CD4-positive, CD25-positive, alpha-beta regulatory T cell (primary cell): Measurements from ENCODE around the gene GRK4. TPM values are rescaled to one million over a fixed set of nuclear protein-coding genes. Genes with fewer than 3 reads are reported as not detected.

Experiments used
- ATAC-seq, 2 donors: fragments of 150-1000 bp; cut with Tn5 transposase; one replicate each; pipeline ENCODE4 v1.10.0; 2021; ENCODE audit warnings: low read depth in 2 of 2, moderate number of reproducible peaks in 2 of 2, moderate library complexity in 1 of 2
- DNase-seq, 3 donors: peaks; one replicate each; pipeline versions ENCODE4 v3.0.0 to v3.0.0-alpha.2; 2012 to 2022; ENCODE audit warnings: mixed read lengths in 1 of 3
- H3K27ac ChIP-seq: one replicate; pipeline ENCODE4 v1.7.0; 2013; ENCODE audit warnings: mild to moderate bottlenecking, low read length; ENCODE audit not compliant: insufficient read depth, poor library complexity, severe bottlenecking
- H3K27me3 ChIP-seq: one replicate; pipeline ENCODE4 v1.7.0; 2013; ENCODE audit warnings: low read length; ENCODE audit not compliant: control insufficient read depth, insufficient read depth
- H3K36me3 ChIP-seq: one replicate; pipeline ENCODE4 v1.7.0; 2013; ENCODE audit warnings: mild to moderate bottlenecking, low read length, moderate library complexity; ENCODE audit not compliant: control insufficient read depth, insufficient read depth
- H3K4me1 ChIP-seq: 2 replicates; pipeline ENCODE4 v1.7.0; 2013; ENCODE audit warnings: mild to moderate bottlenecking, low read length; ENCODE audit not compliant: insufficient read depth, control insufficient read depth, poor library complexity, severe bottlenecking
- H3K4me3 ChIP-seq: one replicate; pipeline ENCODE4 v1.7.0; 2013; ENCODE audit warnings: low read depth, mild to moderate bottlenecking, low read length, moderate library complexity
- H3K9me3 ChIP-seq, 2 experiments: 1 replicate in 1 of 2; 2 replicates in 1 of 2; pipeline ENCODE4 v1.7.0; 2013; ENCODE audit warnings: low read length in 2 of 2, mild to moderate bottlenecking in 1 of 2, moderate library complexity in 1 of 2; ENCODE audit not compliant: control insufficient read depth in 2 of 2
- H3K27ac Mint-ChIP-seq, 3 donors: one replicate each; pipeline ENCODE4 v1.8.0; 2020 to 2022; ENCODE audit warnings: mild to moderate bottlenecking in 3 of 3, mixed read lengths in 3 of 3, moderate library complexity in 2 of 3
- H3K27me3 Mint-ChIP-seq: one replicate; pipeline ENCODE4 v1.8.0; 2022; ENCODE audit warnings: mild to moderate bottlenecking, mixed read lengths
- H3K36me3 Mint-ChIP-seq: one replicate; pipeline ENCODE4 v1.8.0; 2020; ENCODE audit warnings: mixed read lengths
- H3K4me1 Mint-ChIP-seq, 4 donors: one replicate each; pipeline ENCODE4 v1.8.0; 2020 to 2022; ENCODE audit warnings: mixed read lengths in 4 of 4, mild to moderate bottlenecking in 1 of 4
- H3K4me3 Mint-ChIP-seq, 4 donors: one replicate each; pipeline ENCODE4 v1.8.0; 2020 to 2022; ENCODE audit warnings: mild to moderate bottlenecking in 4 of 4, mixed read lengths in 4 of 4, moderate library complexity in 3 of 4
- H3K9me3 Mint-ChIP-seq, 7 donors: one replicate each; pipeline ENCODE4 v1.8.0; 2020 to 2022; ENCODE audit warnings: mixed read lengths in 7 of 7, mild to moderate bottlenecking in 3 of 7, moderate library complexity in 2 of 7
- polyA plus RNA-seq, 4 donors: library from polyadenylated mRNA; unstranded; fragments of 300-500 nt; fragmentation: Illumina TruSeq; gene quantifications; one replicate each; pipeline ENCODE4 v1.2.3, GENCODE V29; 2021
- total RNA-seq: library from RNA; stranded (reverse); gene quantifications from one replicate; pipeline ENCODE4 v1.2.3, GENCODE V29; 2022

GRK4 gene
- total and polyA plus RNA-seq, 5 donors from 2014 or later, result 0.64 to 2.8 (median 1.2) TPM

- H3K36me3 ChIP-seq, result no peaks in the 10 kb centered on the region
- H3K27me3 Mint-ChIP-seq, result peaks cover 31% of the 10 kb centered on the region
- H3K4me1 Mint-ChIP-seq, result peaks cover 0 to 8% (median 2%) of the 10 kb centered on the region in 4 donors
- no peaks in the 10 kb centered on the region for H3K36me3 Mint-ChIP-seq
- peaks cover 2% of the 10 kb centered on the region for H3K27me3 ChIP-seq
- H3K27ac ChIP-seq, result no peak overlapping the region
- ATAC-seq (no peak), DNase-seq (no peak)
- peaks cover 0 to 9% (median 1%) of the 10 kb centered on the region in 7 donors for H3K9me3 Mint-ChIP-seq
- H3K4me1 ChIP-seq, result no peaks in the 10 kb centered on the region
- H3K4me3 Mint-ChIP-seq, result no peak overlapping the region
- H3K9me3 ChIP-seq, result peaks cover 4 to 8% of the 10 kb centered on the region in 2 experiments
- H3K27ac Mint-ChIP-seq, result no peak overlapping the region
- no peak overlapping the region for H3K4me3 ChIP-seq
Observed at GRCh38 chr4:3019145-3019846, 55.9 kb downstream of the GRK4 start.

GRCh38 chr4:3021127-3021526 lies 57.8 kb downstream of the GRK4 start:
- Histone ChIP-seq H3K27me3 (peaks cover 2% of the 10 kb centered on the region), H3K4me1 (no peaks in the 10 kb centered on the region), H3K9me3 (peaks cover 4 to 8% of the 10 kb centered on the region in 2 experiments), H3K27ac (no peak overlapping the region), H3K4me3 (no peak overlapping the region), H3K36me3 (no peaks in the 10 kb centered on the region)
- ATAC-seq (peak in 1 of 2 donors; percentile 31), DNase-seq (peak in 1 of 3 donors; percentile 56)
- Mint-ChIP-seq H3K36me3 (no peaks in the 10 kb centered on the region), H3K4me1 (peaks cover 0 to 6% (median 0%) of the 10 kb centered on the region in 4 donors), H3K27me3 (peaks cover 26% of the 10 kb centered on the region), H3K9me3 (peaks cover 0 to 9% (median 1%) of the 10 kb centered on the region in 7 donors), H3K4me3 (no peak overlapping the region), H3K27ac (no peak overlapping the region)

- Mint-ChIP-seq H3K4me1 (peaks cover 0 to 6% (median 0%) of the 10 kb centered on the region in 4 donors), H3K4me3 (no peak overlapping the region), H3K36me3 (no peaks in the 10 kb centered on the region), H3K9me3 (peaks cover 0 to 9% (median 1%) of the 10 kb centered on the region in 7 donors), H3K27ac (no peak overlapping the region), H3K27me3 (peaks cover 26% of the 10 kb centered on the region)
- ATAC-seq (no peak), DNase-seq (no peak)
- Histone ChIP-seq H3K36me3 (no peaks in the 10 kb centered on the region), H3K27me3 (peaks cover 2% of the 10 kb centered on the region), H3K27ac (no peak overlapping the region), H3K4me3 (no peak overlapping the region), H3K4me1 (no peaks in the 10 kb centered on the region), H3K9me3 (peaks cover 4 to 8% of the 10 kb centered on the region in 2 experiments)
Observed at GRCh38 chr4:3021627-3022026, 58.3 kb downstream of the GRK4 start.

GRCh38 chr4:3022112-3022511 lies 58.7 kb downstream of the GRK4 start:
- Mint-ChIP-seq H3K9me3 (peaks cover 0 to 9% (median 1%) of the 10 kb centered on the region in 7 donors), H3K4me3 (no peak overlapping the region), H3K27ac (no peak overlapping the region), H3K27me3 (peaks cover 26% of the 10 kb centered on the region), H3K36me3 (no peaks in the 10 kb centered on the region), H3K4me1 (peaks cover 0 to 6% (median 0%) of the 10 kb centered on the region in 4 donors)
- no peak overlapping the region for H3K4me3 ChIP-seq
- peaks cover 4 to 8% of the 10 kb centered on the region in 2 experiments for H3K9me3 ChIP-seq
- DNase-seq, result no peak
- ATAC-seq, result no peak
- no peaks in the 10 kb centered on the region for H3K36me3 ChIP-seq
- no peaks in the 10 kb centered on the region for H3K4me1 ChIP-seq
- H3K27me3 ChIP-seq, result peaks cover 2% of the 10 kb centered on the region
- H3K27ac ChIP-seq, result no peak overlapping the region

GRCh38 chr4:3022651-3023050 lies 59.3 kb downstream of the GRK4 start:
- H3K4me1 ChIP-seq, result no peaks in the 10 kb centered on the region
- Mint-ChIP-seq H3K4me3 (no peak overlapping the region), H3K4me1 (peaks cover 0 to 6% (median 0%) of the 10 kb centered on the region in 4 donors), H3K27ac (no peak overlapping the region), H3K27me3 (peaks cover 26% of the 10 kb centered on the region), H3K36me3 (no peaks in the 10 kb centered on the region), H3K9me3 (peaks cover 0 to 9% (median 1%) of the 10 kb centered on the region in 7 donors)
- H3K9me3 ChIP-seq, result peaks cover 4 to 8% of the 10 kb centered on the region in 2 experiments
- ATAC-seq, result no peak
- no peak overlapping the region for H3K4me3 ChIP-seq
- no peaks in the 10 kb centered on the region for H3K36me3 ChIP-seq
- H3K27ac ChIP-seq, result no peak overlapping the region
- no peak for DNase-seq
- peaks cover 2% of the 10 kb centered on the region for H3K27me3 ChIP-seq

GRCh38 chr4:3025881-3026280 lies 62.5 kb downstream of the GRK4 start:
- Histone ChIP-seq H3K27me3 (peaks cover 2% of the 10 kb centered on the region), H3K36me3 (no peaks in the 10 kb centered on the region), H3K27ac (no peak overlapping the region), H3K4me3 (no peak overlapping the region), H3K4me1 (no peaks in the 10 kb centered on the region), H3K9me3 (peaks cover 4 to 8% of the 10 kb centered on the region in 2 experiments)
- Mint-ChIP-seq H3K9me3 (peaks cover 0 to 9% (median 1%) of the 10 kb centered on the region in 7 donors), H3K27ac (no peak overlapping the region), H3K36me3 (no peaks in the 10 kb centered on the region), H3K4me1 (peaks cover 0 to 6% (median 0%) of the 10 kb centered on the region in 4 donors), H3K4me3 (no peak overlapping the region), H3K27me3 (peaks cover 23% of the 10 kb centered on the region)
- no peak for ATAC-seq
- DNase-seq, result no peak

GRCh38 chr4:3026540-3026939 lies 63.2 kb downstream of the GRK4 start:
- Histone ChIP-seq H3K4me3 (no peak overlapping the region), H3K27me3 (peaks cover 2% of the 10 kb centered on the region), H3K9me3 (peaks cover 4 to 8% of the 10 kb centered on the region in 2 experiments), H3K4me1 (no peaks in the 10 kb centered on the region), H3K27ac (no peak overlapping the region), H3K36me3 (no peaks in the 10 kb centered on the region)
- H3K4me1 Mint-ChIP-seq, result peaks cover 0 to 2% (median 0%) of the 10 kb centered on the region in 4 donors
- H3K36me3 Mint-ChIP-seq, result no peaks in the 10 kb centered on the region
- H3K9me3 Mint-ChIP-seq, result peaks cover 0 to 9% (median 0%) of the 10 kb centered on the region in 7 donors
- ATAC-seq (no peak), DNase-seq (no peak)
- H3K27me3 Mint-ChIP-seq, result peaks cover 23% of the 10 kb centered on the region
- no peak overlapping the region for H3K27ac Mint-ChIP-seq
- H3K4me3 Mint-ChIP-seq, result no peak overlapping the region

- H3K4me1 Mint-ChIP-seq, result no peaks in the 10 kb centered on the region
- no peaks in the 10 kb centered on the region for H3K36me3 Mint-ChIP-seq
- H3K27me3 Mint-ChIP-seq, result peaks cover 16% of the 10 kb centered on the region
- DNase-seq, result no peak
- H3K9me3 Mint-ChIP-seq, result peaks cover 0 to 1% (median 0%) of the 10 kb centered on the region in 7 donors
- Histone ChIP-seq H3K27ac (no peak overlapping the region), H3K4me1 (no peaks in the 10 kb centered on the region), H3K36me3 (no peaks in the 10 kb centered on the region), H3K9me3 (no peaks in the 10 kb centered on the region), H3K27me3 (no peaks in the 10 kb centered on the region), H3K4me3 (no peak overlapping the region)
- no peak overlapping the region for H3K4me3 Mint-ChIP-seq
- no peak for ATAC-seq
- H3K27ac Mint-ChIP-seq, result no peak overlapping the region
Observed at GRCh38 chr4:3029464-3029863, 66.1 kb downstream of the GRK4 start.
